Neural cell (in vitro differentiated cells): Measurements from ENCODE around the gene VPREB1. TPM values are rescaled to one million over a fixed set of nuclear protein-coding genes. Genes with fewer than 3 reads are reported as not detected.
"Not testable (repeated sequence)": the region's sequence is repeated elsewhere in the genome, so short reads cannot be mapped to it uniquely, and the experiment has no call there.

ENCODE experiments used
- H2AFZ ChIP-seq: fragments of 200-600, 300-800 bp; sonication (generic), shearing (Covaris generic); 2 replicates; pipeline ENCODE4 v1.6.0; 2014; ENCODE audit warnings: low read depth, mild to moderate bottlenecking, antibody characterized with exemption, low read length, moderate library complexity
- H3F3A ChIP-seq: fragments of 200-600 bp; shearing (Covaris generic); 2 replicates; pipeline ENCODE4 v1.6.1; 2016; ENCODE audit warnings: mild to moderate bottlenecking, moderate library complexity, mixed read lengths, antibody characterized with exemption, low read length; ENCODE audit not compliant: insufficient read depth, poor library complexity, severe bottlenecking
- H3K27ac ChIP-seq: fragments of 200-600, 300-800 bp; sonication (generic), shearing (Covaris generic); 2 replicates; pipeline ENCODE4 v1.5.1; 2014; ENCODE audit warnings: mild to moderate bottlenecking, low read length, moderate library complexity
- H3K27me3 ChIP-seq: fragments of 300-800, 200-600 bp; sonication (generic), shearing (Covaris generic); 2 replicates; pipeline ENCODE4 v1.6.0; 2014; ENCODE audit warnings: mild to moderate bottlenecking, low read depth, low read length, moderate library complexity; ENCODE audit not compliant: insufficient read depth
- H3K36me3 ChIP-seq: fragments of 300-800, 200-600 bp; sonication (generic), shearing (Covaris generic); 2 replicates; pipeline ENCODE4 v1.5.1; 2014; ENCODE audit warnings: mild to moderate bottlenecking, antibody characterized with exemption, low read length, moderate library complexity; ENCODE audit not compliant: insufficient read depth
- H3K4me2 ChIP-seq: fragments of 300-800, 200-600 bp; sonication (generic), shearing (Covaris generic); 2 replicates; pipeline ENCODE4 v1.6.0; 2014; ENCODE audit warnings: mild to moderate bottlenecking, low read length
- H3K4me3 ChIP-seq: fragments of 300-800, 200-600 bp; sonication (generic), shearing (Covaris generic); 2 replicates; pipeline ENCODE4 v1.5.1; 2014; ENCODE audit warnings: mild to moderate bottlenecking, low read length, moderate library complexity
- H3K79me2 ChIP-seq: fragments of 200-600 bp; shearing (Covaris generic); replicated peaks from 2 replicates; pipeline ENCODE4 v1.6.0; 2014; ENCODE audit warnings: mild to moderate bottlenecking, low read length, moderate library complexity; ENCODE audit not compliant: insufficient read depth
- H3K9ac ChIP-seq: fragments of 300-800, 200-600 bp; sonication (generic), shearing (Covaris generic); 2 replicates; pipeline ENCODE4 v1.6.1; 2016; ENCODE audit warnings: mild to moderate bottlenecking, low read length, mixed read lengths
- H3K9me2 ChIP-seq: fragments of 200-600 bp; shearing (Covaris generic); 2 replicates; pipeline ENCODE4 v1.6.1; 2016; ENCODE audit warnings: mild to moderate bottlenecking, low read length, mixed read lengths; ENCODE audit not compliant: insufficient read depth
- H3K9me3 ChIP-seq: fragments of 200-600, 300-800 bp; sonication (generic), shearing (Covaris generic); 2 replicates; pipeline ENCODE4 v1.6.1; 2016; ENCODE audit warnings: mild to moderate bottlenecking, mixed run types, low read length, moderate library complexity, mixed read lengths
- H4K20me1 ChIP-seq: fragments of 200-600 bp; shearing (Covaris generic); 2 replicates; pipeline ENCODE4 v1.6.1; 2016; ENCODE audit warnings: mild to moderate bottlenecking, mixed run types; ENCODE audit not compliant: insufficient read depth
- polyA plus RNA-seq: library from polyadenylated mRNA; depleted of rRNA; stranded (reverse); fragments of >200 nt; gene quantifications from 2 replicates; pipeline ENCODE4 v1.2.3, GENCODE V29; 2014

Gene VPREB1
- polyA plus RNA-seq, 1 donor from 2014 or later: not detected

GRCh38 chr22:22258597-22259415 lies 14.2 kb downstream of the VPREB1 start:
- H3K9me2 ChIP-seq, H3F3A ChIP-seq, H3K27ac ChIP-seq, H3K9me3 ChIP-seq, H3K4me3 ChIP-seq, H3K79me2 ChIP-seq, H3K9ac ChIP-seq, H3K4me2 ChIP-seq, H4K20me1 ChIP-seq, H3K36me3 ChIP-seq, H3K27me3 ChIP-seq, H2AFZ ChIP-seq: not testable (repeated sequence)

DNA sequence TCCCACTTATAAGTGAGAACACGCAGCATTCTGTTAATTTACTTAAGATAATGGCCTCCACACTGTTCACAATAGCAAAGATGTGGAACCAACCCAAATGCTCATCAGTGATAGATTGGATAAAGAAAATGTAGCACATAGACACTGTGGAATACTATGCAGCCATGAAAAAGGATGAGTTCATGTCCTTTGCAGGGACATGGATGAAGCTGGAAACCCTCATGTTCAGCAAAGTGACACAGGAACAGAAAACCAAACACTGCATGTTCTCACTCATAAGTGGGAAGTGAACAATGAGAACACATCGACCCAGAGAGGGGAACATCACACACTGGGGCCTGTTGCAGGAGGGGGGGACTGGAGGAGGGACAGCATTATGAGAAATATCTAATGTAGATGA lies 15.6 kb downstream of the VPREB1 start:
- H2AFZ ChIP-seq, H3K9me3 ChIP-seq: not testable (repeated sequence)

GRCh38 chr22:22260586-22260985 lies 16.0 kb downstream of the VPREB1 start:
- H2AFZ ChIP-seq, H3K9ac ChIP-seq, H3K9me2 ChIP-seq, H3K27me3 ChIP-seq, H3K9me3 ChIP-seq, H3K27ac ChIP-seq, H3F3A ChIP-seq, H4K20me1 ChIP-seq, H3K79me2 ChIP-seq, H3K4me3 ChIP-seq, H3K4me2 ChIP-seq, H3K36me3 ChIP-seq: not testable (repeated sequence)

More for the DNA sequence above, 15.6 kb downstream of the VPREB1 start:
- not testable (repeated sequence) for H4K20me1 ChIP-seq, H3K9me2 ChIP-seq, H3K27ac ChIP-seq, H3K4me2 ChIP-seq, H3F3A ChIP-seq, H3K9ac ChIP-seq, H3K79me2 ChIP-seq, H3K36me3 ChIP-seq, H3K27me3 ChIP-seq, H3K4me3 ChIP-seq

DNA sequence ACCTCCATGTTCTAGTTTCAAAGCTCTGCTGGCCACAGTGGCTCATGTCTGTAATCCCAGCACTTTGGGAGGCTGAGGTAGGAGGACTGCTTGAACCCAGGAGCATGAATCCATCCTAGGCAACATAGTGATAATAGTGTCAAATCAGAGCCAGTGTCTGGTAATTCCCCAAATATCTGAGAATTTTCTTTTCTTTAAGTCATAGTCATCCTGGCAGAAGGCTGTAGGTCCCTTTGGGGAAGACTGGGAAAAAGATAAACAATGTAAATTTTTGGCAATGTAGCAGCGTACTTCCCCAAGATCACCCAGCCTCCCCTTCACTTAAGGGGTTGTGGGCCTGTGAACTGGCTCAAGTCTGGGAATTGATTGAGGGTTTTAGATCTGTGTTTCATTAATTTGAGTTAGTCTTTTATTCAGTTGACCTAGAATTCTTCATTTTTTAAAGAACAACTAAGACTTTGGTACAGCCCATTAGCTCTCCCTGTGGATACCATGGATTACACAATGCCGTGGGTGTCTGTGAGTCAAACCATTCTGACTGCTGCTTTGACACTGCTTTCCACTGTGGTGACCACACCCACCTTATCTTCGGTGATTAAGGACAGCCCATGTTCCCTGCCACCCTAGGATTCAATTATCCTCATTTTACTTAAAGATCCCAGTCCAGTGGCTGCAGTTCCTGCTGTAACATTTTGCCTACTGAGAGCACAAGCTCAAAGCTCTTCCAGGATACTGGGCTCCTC lies 17.9 kb downstream of the VPREB1 start:
- H3K27ac ChIP-seq, H3K4me2 ChIP-seq, H3K9me3 ChIP-seq, H2AFZ ChIP-seq, H3K9ac ChIP-seq, H3K4me3 ChIP-seq, H3K9me2 ChIP-seq, H3K79me2 ChIP-seq, H3K36me3 ChIP-seq, H3F3A ChIP-seq, H4K20me1 ChIP-seq, H3K27me3 ChIP-seq: not testable (repeated sequence)

GRCh38 chr22:22263823-22264222 lies 19.2 kb downstream of the VPREB1 start:
- not testable (repeated sequence) for H3K27ac ChIP-seq, H3K27me3 ChIP-seq, H3K9me2 ChIP-seq, H3K9ac ChIP-seq, H3F3A ChIP-seq, H3K36me3 ChIP-seq, H3K4me3 ChIP-seq, H2AFZ ChIP-seq, H3K79me2 ChIP-seq, H3K9me3 ChIP-seq, H3K4me2 ChIP-seq, H4K20me1 ChIP-seq

GRCh38 chr22:22270036-22270676 lies 25.6 kb downstream of the VPREB1 start:
- not testable (repeated sequence) for H3K27me3 ChIP-seq, H3K79me2 ChIP-seq, H3K9me3 ChIP-seq

GRCh38 chr22:22277423-22277822 lies 32.8 kb downstream of the VPREB1 start:
- not testable (repeated sequence) for H3K27ac ChIP-seq, H3K9me3 ChIP-seq, H3K27me3 ChIP-seq, H3K36me3 ChIP-seq, H3K9me2 ChIP-seq, H3K9ac ChIP-seq, H3K4me2 ChIP-seq, H3K79me2 ChIP-seq, H4K20me1 ChIP-seq, H2AFZ ChIP-seq, H3K4me3 ChIP-seq, H3F3A ChIP-seq

More at GRCh38 chr22:22270036-22270676, 25.6 kb downstream of the VPREB1 start:
- H3F3A ChIP-seq, H3K4me3 ChIP-seq, H3K4me2 ChIP-seq, H3K27ac ChIP-seq, H3K36me3 ChIP-seq, H3K9me2 ChIP-seq, H2AFZ ChIP-seq, H4K20me1 ChIP-seq, H3K9ac ChIP-seq: not testable (repeated sequence)
